Keratinocyte (primary cell): ENCODE measurements around the gene OLFM2. TPM values are rescaled to one million over a fixed set of nuclear protein-coding genes. Genes with fewer than 3 reads are reported as not detected.

ENCODE experiments used
- DNase-seq: peaks from one replicate; pipeline ENCODE4 v3.0.0-alpha.2; 2011; ENCODE audit warnings: low read depth, missing footprints, low spot score
- FAIRE-seq: peaks from 2 replicates; lab custom pipeline; 2011; peaks lifted over from hg19 to GRCh38; lab: Jason Lieb, UNC
- H2AFZ ChIP-seq: 2 replicates; pipeline ENCODE4 v1.6.0; 2012; ENCODE audit warnings: low read length, control low read depth, inconsistent platforms; ENCODE audit not compliant: control insufficient read depth
- H3K27ac ChIP-seq: 2 replicates; pipeline ENCODE4 v1.5.1; 2011; ENCODE audit warnings: low read length; ENCODE audit not compliant: control insufficient read depth, insufficient read depth
- H3K27me3 ChIP-seq: 3 replicates; pipeline ENCODE4 v1.6.0; 2011; ENCODE audit warnings: low read length; ENCODE audit not compliant: control insufficient read depth, insufficient read depth; ENCODE audit errors: extremely low read depth
- H3K36me3 ChIP-seq, 2 experiments: 2 replicates in 1 of 2; 3 replicates in 1 of 2; pipeline ENCODE4 v1.5.1; 2011; ENCODE audit warnings: low read length in 2 of 2, mild to moderate bottlenecking in 1 of 2; ENCODE audit not compliant: control insufficient read depth in 2 of 2, insufficient read depth in 2 of 2; ENCODE audit errors: extremely low read depth in 1 of 2
- H3K4me1 ChIP-seq: 3 replicates; pipeline ENCODE4 v1.5.1; 2011; ENCODE audit warnings: low read length; ENCODE audit not compliant: control insufficient read depth, insufficient read depth; ENCODE audit errors: extremely low read depth
- H3K4me2 ChIP-seq: 3 replicates; pipeline ENCODE4 v1.6.0; 2011; ENCODE audit warnings: low read depth, low read length; ENCODE audit not compliant: control insufficient read depth, insufficient read depth; ENCODE audit errors: extremely low read depth
- H3K4me3 ChIP-seq, 3 experiments: fragments of 200-600 bp in 1 of 3; sonication (generic) in 1 of 3; 2 replicates in 2 of 3; 3 replicates in 1 of 3; pipeline ENCODE4 v1.5.1; 2011 to 2016; ENCODE audit warnings: low read length in 3 of 3, mild to moderate bottlenecking in 3 of 3, control low read depth in 2 of 3, inconsistent platforms in 1 of 3, low read depth in 1 of 3, mixed read lengths in 1 of 3, mixed run types in 1 of 3, moderate library complexity in 1 of 3; ENCODE audit not compliant: control insufficient read depth in 2 of 3, insufficient read depth in 2 of 3; ENCODE audit errors: extremely low read depth in 1 of 3
- H3K79me2 ChIP-seq: 2 replicates; pipeline ENCODE4 v1.6.0; 2012; ENCODE audit warnings: low read length; ENCODE audit not compliant: control insufficient read depth, insufficient read depth
- H3K9ac ChIP-seq: 3 replicates; pipeline ENCODE4 v1.6.0; 2011; ENCODE audit warnings: low read length; ENCODE audit not compliant: control insufficient read depth, insufficient read depth; ENCODE audit errors: extremely low read depth
- H3K9me1 ChIP-seq: 3 replicates; pipeline ENCODE4 v1.6.0; 2011; ENCODE audit warnings: low read length; ENCODE audit not compliant: control insufficient read depth, insufficient read depth; ENCODE audit errors: extremely low read depth
- H3K9me3 ChIP-seq: 2 replicates; pipeline ENCODE4 v1.5.1; 2012; ENCODE audit warnings: low read depth, low read length; ENCODE audit not compliant: control insufficient read depth
- H4K20me1 ChIP-seq: 3 replicates; pipeline ENCODE4 v1.6.0; 2011; ENCODE audit warnings: low read length; ENCODE audit not compliant: control insufficient read depth, insufficient read depth; ENCODE audit errors: extremely low read depth
- CTCF ChIP-seq, 3 experiments: IDR thresholded peaks in 1 of 3; conservative IDR thresholded peaks in 1 of 3; optimal IDR thresholded peaks in 1 of 3; 2 replicates in 2 of 3; 3 replicates in 1 of 3; pipeline versions ENCODE3 to v1.5.1; 2011; ENCODE audit warnings: low read length in 3 of 3, mild to moderate bottlenecking in 3 of 3, moderate library complexity in 2 of 3, control low read depth in 1 of 3, inconsistent platforms in 1 of 3; ENCODE audit not compliant: insufficient read depth in 2 of 3; ENCODE audit errors: extremely low read depth in 1 of 3
- EZH2 ChIP-seq: IDR thresholded peaks from one replicate; pipeline ENCODE4 v1.6.1; 2012; ENCODE audit warnings: inconsistent platforms, mild to moderate bottlenecking, low read length, moderate library complexity
- dilution Hi-C: fragments of 300-500 bp; cut with MboI; formaldehyde crosslinking; loops from one replicate; pipeline ENCODE4 v1.7.0; 2020; ENCODE audit warnings: low sequenced_read_pairs; ENCODE audit not compliant: extremely low pct_ligation_motif_present
- polyA plus RNA-seq, 5 experiments: library from polyadenylated mRNA; depleted of rRNA in 3 of 5; stranded (reverse) in 3 of 5; stranded (forward) in 1 of 5; unstranded in 1 of 5; fragments of >200 nt; gene quantifications; 1 replicate in 1 of 5; 2 replicates in 3 of 5; 3 replicates in 1 of 5; pipeline versions ENCODE4 v1.2.1 to v1.2.3, GENCODE V29; 2011 to 2012; ENCODE audit warnings: missing spikeins in 2 of 5, low read depth in 1 of 5, low replicate concordance in 1 of 5

The OLFM2 gene
- polyA plus RNA-seq, 1 donor (not counting 4 experiments of a cell fraction or from before 2014, with no cell fraction given): 5.3 TPM

GRCh38 chr19:9838324-9838723 is 98.0 kb downstream of the OLFM2 start:
- H3K27me3 ChIP-seq: no peaks in the 10 kb centered on the region
- DNase-seq (no peak), FAIRE-seq (no peak)
- TF ChIP-seq EZH2 (no peak), CTCF (optimal IDR thresholded peaks at IDR 0.05 in 1 of 3, IDR thresholded peaks at IDR 0.05 in 1 of 3, conservative IDR thresholded peaks at IDR 0.05 in 1 of 3; ENCODE audit: extremely low read depth in 1 of 3, insufficient read depth in 2 of 3, low read length in 3 of 3) (no peak)
- no peaks in the 10 kb centered on the region for H3K9me1 ChIP-seq
- no peak overlapping the region for H3K4me2 ChIP-seq
- H3K79me2 ChIP-seq: peaks cover 17% of the 10 kb centered on the region
- H3K27ac ChIP-seq: no peak overlapping the region
- H3K9ac ChIP-seq: no peak overlapping the region
- no peaks in the 10 kb centered on the region for H4K20me1 ChIP-seq
- no peak overlapping the region for H2AFZ ChIP-seq
- no peaks in the 10 kb centered on the region for H3K9me3 ChIP-seq
- H3K4me1 ChIP-seq: peaks cover 8% of the 10 kb centered on the region
- peaks cover 21 to 23% of the 10 kb centered on the region in 2 experiments for H3K36me3 ChIP-seq
- H3K4me3 ChIP-seq: no peak overlapping the region
- dilution Hi-C loops: no loop called here

GRCh38 chr19:9836021-9836420 is 100.3 kb downstream of the OLFM2 start:
- FAIRE-seq (no peak), DNase-seq (no peak)
- no peak for TF ChIP-seq EZH2
- TF ChIP-seq CTCF (optimal IDR thresholded peaks at IDR 0.05 in 1 of 3, IDR thresholded peaks at IDR 0.05 in 1 of 3, conservative IDR thresholded peaks at IDR 0.05 in 1 of 3; ENCODE audit: extremely low read depth in 1 of 3, insufficient read depth in 2 of 3, low read length in 3 of 3): peak in 1 of 3 experiments; percentile 16
- Histone ChIP-seq H3K4me1 (peaks cover 8% of the 10 kb centered on the region), H3K27me3 (no peaks in the 10 kb centered on the region), H3K4me3 (peak overlapping the region; percentile 88 to 94 (median 92)), H3K36me3 (peaks cover 12 to 16% of the 10 kb centered on the region in 2 experiments), H3K9ac (peak overlapping the region; percentile 77), H2AFZ (no peak overlapping the region), H3K4me2 (peak overlapping the region; percentile 99), H3K9me3 (no peaks in the 10 kb centered on the region), H3K27ac (peak overlapping the region; percentile 17), H4K20me1 (no peaks in the 10 kb centered on the region), H3K79me2 (peaks cover 19% of the 10 kb centered on the region), H3K9me1 (no peaks in the 10 kb centered on the region)
- dilution Hi-C loops: no loop called here
